ENCODE results near the gene MAN1B1.

The MAN1B1 gene

DNA sequence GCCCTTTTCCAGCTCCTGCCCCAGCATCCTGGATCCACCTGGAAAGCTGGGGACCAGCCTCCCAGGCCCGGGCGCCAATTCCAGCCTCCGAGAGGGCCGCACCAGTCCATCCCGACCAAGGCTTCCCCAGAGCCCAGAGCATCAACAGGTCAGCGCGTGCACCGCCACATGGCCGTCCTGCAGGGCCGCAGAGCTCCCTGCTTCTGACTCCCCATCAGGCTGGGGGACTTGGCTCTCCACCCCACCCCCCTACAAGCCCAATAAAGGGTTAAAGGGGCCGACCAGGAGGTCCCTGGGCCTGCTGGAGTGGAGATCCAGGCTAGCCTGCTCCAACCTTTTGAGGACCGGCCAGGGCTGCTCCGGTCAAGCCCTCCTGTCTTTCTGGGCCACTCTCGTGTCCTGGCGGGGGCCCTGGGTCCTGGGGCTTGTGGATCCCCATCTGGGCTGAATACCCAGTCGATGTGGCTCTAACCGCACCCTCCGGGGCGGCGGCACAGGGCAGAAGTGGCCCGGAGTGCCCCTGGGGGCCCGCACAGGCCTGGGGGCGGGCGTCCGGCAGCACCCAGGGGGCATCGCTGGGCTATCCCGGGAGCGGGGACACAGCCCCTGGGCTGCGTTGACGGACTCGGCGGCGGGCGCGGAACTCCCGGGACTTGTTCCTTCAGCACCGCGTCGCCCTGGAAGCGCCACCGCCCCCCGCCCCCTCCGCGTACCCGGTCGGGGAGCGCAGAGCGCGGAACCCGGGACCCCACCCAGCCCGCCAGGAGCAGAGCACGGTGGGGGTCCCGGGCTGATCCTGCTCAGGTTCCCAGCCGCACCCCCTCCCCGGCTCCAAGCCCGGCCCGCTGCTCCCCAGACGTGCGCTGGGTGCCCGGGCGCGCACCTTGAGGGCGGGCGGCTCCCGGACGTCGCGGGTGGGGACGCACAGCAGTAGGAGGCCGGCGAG is 33.5 kb upstream of the MAN1B1 start:
- DNase-seq (ENCODE audit: insufficient read length, low spot score), result no peak
- no peak for FAIRE-seq

DNA sequence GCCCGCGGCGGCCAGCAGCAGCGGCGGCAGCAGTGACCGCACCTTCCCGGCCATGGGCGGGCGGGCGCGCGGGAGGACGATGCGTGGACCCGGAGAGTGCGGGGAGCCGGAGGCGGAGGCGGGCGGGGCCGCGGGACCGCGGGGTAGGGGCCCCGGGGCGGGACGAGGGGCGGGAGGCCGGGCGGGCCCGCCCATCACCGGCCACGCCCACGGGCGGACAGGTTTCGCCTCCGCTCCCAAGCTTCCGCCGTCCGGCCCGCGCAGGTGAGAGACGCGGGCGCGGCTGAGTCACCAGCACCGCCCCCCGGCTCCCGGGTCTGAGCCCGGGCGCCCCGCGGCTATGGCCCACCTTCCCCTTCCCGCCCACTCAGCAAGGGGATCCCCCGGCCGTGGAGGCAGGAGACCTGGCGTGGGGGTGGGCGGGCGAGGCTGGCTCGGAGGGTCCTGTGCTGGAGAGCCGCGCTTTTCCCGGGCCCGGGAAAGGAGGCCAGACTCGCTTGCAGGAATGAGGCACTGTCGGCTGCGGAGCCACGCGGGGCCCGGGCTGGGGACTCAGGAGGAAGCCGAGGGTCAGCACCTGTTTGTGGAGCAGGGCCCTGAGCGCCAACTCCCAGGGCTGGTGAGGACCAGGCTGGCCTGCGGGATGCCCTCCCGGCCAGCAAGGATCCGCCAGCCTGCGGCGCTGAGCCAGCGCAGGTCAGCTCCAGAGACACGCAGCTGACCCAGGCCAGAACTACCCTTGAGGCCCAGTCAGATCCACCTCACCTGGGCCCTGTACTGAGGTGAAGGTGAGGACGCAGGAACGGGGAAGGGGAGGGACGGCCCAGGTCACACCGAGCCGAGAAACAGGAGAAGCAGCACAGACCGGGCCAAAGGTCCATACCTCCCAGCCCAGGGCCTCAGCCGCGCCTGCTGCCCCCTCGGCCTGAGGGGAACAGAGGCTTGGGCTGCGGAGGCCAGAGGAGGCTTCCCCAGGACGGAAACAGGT is 32.5 kb upstream of the MAN1B1 start, which contains the start of gene ENTPD2:
Gene ENTPD2, minus strand, starts transcription at position 118 of the 988 bp plus-strand sequence. Its CDS starts 64 bp downstream, at position 54.
- DNase-seq (ENCODE audit: insufficient read length, low spot score) (no peak), FAIRE-seq (no peak)
- TF ChIP-seq, protein P1, sequence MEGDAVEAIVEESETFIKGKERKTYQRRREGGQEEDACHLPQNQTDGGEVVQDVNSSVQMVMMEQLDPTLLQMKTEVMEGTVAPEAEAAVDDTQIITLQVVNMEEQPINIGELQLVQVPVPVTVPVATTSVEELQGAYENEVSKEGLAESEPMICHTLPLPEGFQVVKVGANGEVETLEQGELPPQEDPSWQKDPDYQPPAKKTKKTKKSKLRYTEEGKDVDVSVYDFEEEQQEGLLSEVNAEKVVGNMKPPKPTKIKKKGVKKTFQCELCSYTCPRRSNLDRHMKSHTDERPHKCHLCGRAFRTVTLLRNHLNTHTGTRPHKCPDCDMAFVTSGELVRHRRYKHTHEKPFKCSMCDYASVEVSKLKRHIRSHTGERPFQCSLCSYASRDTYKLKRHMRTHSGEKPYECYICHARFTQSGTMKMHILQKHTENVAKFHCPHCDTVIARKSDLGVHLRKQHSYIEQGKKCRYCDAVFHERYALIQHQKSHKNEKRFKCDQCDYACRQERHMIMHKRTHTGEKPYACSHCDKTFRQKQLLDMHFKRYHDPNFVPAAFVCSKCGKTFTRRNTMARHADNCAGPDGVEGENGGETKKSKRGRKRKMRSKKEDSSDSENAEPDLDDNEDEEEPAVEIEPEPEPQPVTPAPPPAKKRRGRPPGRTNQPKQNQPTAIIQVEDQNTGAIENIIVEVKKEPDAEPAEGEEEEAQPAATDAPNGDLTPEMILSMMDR (IDR thresholded peaks at IDR 0.05; ENCODE audit: insufficient read depth, missing control alignments), result no peak

More for the DNA sequence above, 33.5 kb upstream of the MAN1B1 start:
- TF ChIP-seq, protein P1 (IDR thresholded peaks at IDR 0.05; ENCODE audit: insufficient read depth, missing control alignments), result no peak

DNA sequence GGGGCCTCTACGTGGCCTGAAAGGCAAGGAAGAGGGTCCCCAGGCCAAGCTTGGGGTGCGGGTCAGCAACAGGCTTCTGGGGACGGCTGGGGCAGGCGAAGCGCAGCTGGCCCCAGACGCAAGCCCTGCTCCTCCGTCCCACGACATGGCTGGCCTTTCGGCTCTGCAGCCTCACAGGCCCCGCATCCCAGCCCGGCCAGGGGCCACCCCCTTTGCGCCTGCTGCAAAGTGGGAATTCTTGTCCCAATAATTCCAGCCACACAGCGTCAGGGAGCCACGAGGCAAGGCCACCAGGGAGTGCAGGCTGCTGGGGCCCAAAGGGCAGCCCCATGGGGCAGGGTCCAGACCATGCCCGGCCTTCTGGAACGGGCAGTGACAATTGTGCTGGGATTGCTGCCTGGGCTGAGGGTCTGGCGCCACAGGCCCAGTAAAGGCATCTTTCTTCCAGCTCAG is 31.8 kb upstream of the MAN1B1 start:
- FAIRE-seq, result no peak

DNA sequence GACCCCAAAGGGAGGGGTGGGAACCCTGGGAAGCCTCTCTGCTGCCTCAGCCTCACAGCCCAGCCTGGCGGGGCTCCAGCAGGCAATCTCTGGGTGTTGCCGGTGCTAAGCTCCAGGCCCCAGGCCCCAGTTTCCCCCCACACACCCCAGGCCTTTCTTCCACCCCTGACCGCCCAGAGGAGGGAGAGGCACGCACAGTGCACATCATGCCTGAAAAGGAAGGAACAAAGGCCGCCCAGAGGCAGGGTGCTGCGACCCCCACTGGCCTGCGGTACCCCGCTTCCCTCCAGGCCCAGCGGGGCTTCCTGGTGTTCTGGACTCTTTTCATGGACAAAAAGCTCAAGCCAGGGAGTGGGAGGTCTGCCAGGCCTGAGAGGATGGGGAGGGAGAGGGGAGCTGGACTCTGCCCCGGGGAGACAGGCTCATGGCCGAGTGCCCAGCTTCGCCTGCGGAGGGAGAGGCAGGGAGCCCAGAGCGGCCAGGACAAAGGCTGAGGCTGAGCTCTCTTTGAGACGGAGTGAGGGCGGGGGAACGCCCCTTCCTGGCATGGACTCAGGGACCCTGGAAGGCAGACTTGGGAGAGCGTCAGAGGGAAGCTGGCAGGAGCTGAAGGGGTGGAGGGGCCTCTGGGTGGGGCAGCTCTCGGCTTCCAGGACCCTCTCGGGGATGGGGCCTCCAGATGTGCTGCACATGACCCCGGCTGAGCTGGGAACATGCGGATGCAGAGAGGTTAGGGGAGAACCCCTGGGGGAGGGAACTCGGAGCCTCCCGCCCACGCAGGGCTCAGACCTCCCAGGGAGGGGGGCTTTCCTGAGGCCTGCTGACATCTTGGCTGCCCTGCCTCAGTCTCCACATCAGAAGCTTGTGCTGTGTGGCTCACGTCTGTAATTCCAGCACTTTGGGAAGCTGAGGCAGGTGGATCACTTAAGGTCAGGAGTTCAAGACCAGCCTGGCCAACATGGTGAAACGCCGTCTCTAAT is 31.1 kb upstream of the MAN1B1 start:
- no peak for FAIRE-seq
- TF ChIP-seq, protein P1 (IDR thresholded peaks at IDR 0.05; ENCODE audit: insufficient read depth, missing control alignments), result no peak
- DNase-seq (ENCODE audit: insufficient read length, low spot score), result no peak

More for the DNA sequence above, 31.8 kb upstream of the MAN1B1 start:
- no peak for DNase-seq (ENCODE audit: insufficient read length, low spot score)
- TF ChIP-seq, protein P1 (IDR thresholded peaks at IDR 0.05; ENCODE audit: insufficient read depth, missing control alignments), result no peak

DNA sequence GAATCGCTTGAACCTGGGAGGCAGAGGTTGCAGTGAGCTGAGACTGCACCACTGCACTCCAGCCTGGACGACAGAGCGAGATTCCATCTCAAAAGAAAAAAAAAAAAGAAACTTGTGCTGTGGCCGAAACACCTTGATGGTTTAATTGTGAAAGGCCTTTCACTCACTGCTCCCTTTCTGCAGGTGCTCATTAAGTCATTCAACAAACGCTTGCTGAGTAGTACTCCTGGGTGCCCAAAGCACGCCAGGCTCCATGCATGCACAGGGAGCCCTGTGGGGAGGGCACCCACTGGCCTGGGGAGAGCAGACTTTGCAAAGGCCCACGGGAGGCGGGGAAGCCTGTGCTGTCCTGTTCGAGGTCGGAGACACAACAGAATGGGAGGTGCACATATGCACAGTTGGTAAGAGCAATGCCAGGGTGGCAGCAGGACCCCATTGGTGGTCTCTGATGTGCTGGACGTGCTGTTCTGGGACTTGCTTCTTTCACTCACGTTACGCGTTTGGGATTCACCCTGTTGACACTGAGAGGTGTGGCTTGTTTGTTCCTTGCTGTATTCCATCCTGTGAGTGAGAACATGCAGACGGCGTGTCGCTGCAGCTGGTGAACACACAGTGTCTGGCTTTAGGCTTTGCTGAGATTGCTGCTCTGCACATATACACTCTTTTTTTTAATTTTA is 29.9 kb upstream of the MAN1B1 start:
- FAIRE-seq (no peak), DNase-seq (ENCODE audit: insufficient read length, low spot score) (no peak)
- TF ChIP-seq, protein P1 (IDR thresholded peaks at IDR 0.05; ENCODE audit: insufficient read depth, missing control alignments), result no peak
